CD4-positive, alpha-beta memory T cell (primary cell): ENCODE measurements around the gene TSHZ3. TPM values are rescaled to one million over a fixed set of nuclear protein-coding genes. Genes with fewer than 3 reads are reported as not detected.

ENCODE experiments used
- CTCF ChIA-PET: fragments of 350-600 bp; sonication (Branson Sonifier 250); formaldehyde crosslinking; loops from one replicate; lab custom pipeline; 2021; ENCODE audit warnings: inconsistent platforms; ENCODE audit not compliant: partially characterized antibody; lab: Charles Lee
- POLR2A ChIA-PET: fragments of 350-600 bp; sonication (Branson Sonifier 250); formaldehyde crosslinking; loops from one replicate; lab custom pipeline; 2021; ENCODE audit not compliant: partially characterized antibody; lab: Charles Lee
- DNase-seq, 5 donors: peaks; one replicate each; pipeline versions ENCODE4 v3.0.0 to v3.0.0-alpha.2; 2020 to 2022; ENCODE audit warnings: mixed read lengths in 1 of 5
- H3K27ac ChIP-seq: one replicate; pipeline ENCODE4 v1.7.0; 2013; ENCODE audit warnings: low read depth, low read length
- H3K27me3 ChIP-seq: 2 replicates; pipeline ENCODE4 v1.7.0; 2013; ENCODE audit warnings: mild to moderate bottlenecking, low read length, moderate library complexity; ENCODE audit not compliant: insufficient read depth
- H3K36me3 ChIP-seq: 2 replicates; pipeline ENCODE4 v1.7.0; 2013; ENCODE audit warnings: mild to moderate bottlenecking, low read length, moderate library complexity; ENCODE audit not compliant: insufficient read depth
- H3K4me1 ChIP-seq: 2 replicates; pipeline ENCODE4 v1.7.0; 2013; ENCODE audit warnings: mild to moderate bottlenecking, low read length, moderate library complexity; ENCODE audit not compliant: insufficient read depth
- H3K4me3 ChIP-seq, 2 donors: one replicate each; pipeline ENCODE4 v1.7.0; 2013; ENCODE audit warnings: low read length in 2 of 2, mild to moderate bottlenecking in 1 of 2
- H3K9me3 ChIP-seq, 2 donors: one replicate each; pipeline ENCODE4 v1.7.0; 2013; ENCODE audit warnings: low read length in 2 of 2, control low read depth in 1 of 2; ENCODE audit not compliant: control insufficient read depth in 1 of 2
- H3K27ac Mint-ChIP-seq, 7 donors: one replicate each; pipeline ENCODE4 v1.8.0; 2020 to 2021; ENCODE audit warnings: mixed read lengths in 7 of 7, mild to moderate bottlenecking in 6 of 7, inconsistent platforms in 3 of 7, moderate library complexity in 3 of 7
- H3K27me3 Mint-ChIP-seq, 2 donors: one replicate each; pipeline ENCODE4 v1.8.0; 2020 to 2021; ENCODE audit warnings: mixed read lengths in 2 of 2
- H3K36me3 Mint-ChIP-seq, 2 donors: one replicate each; pipeline ENCODE4 v1.8.0; 2020 to 2021; ENCODE audit warnings: mixed read lengths in 2 of 2, inconsistent platforms in 1 of 2, mild to moderate bottlenecking in 1 of 2
- H3K4me1 Mint-ChIP-seq, 4 donors: one replicate each; pipeline ENCODE4 v1.8.0; 2020 to 2021; ENCODE audit warnings: mixed read lengths in 4 of 4, mild to moderate bottlenecking in 1 of 4
- H3K4me3 Mint-ChIP-seq, 8 donors: one replicate each; pipeline ENCODE4 v1.8.0; 2020 to 2021; ENCODE audit warnings: mixed read lengths in 8 of 8, mild to moderate bottlenecking in 7 of 8, moderate library complexity in 6 of 8, inconsistent platforms in 3 of 8
- H3K9me3 Mint-ChIP-seq, 8 donors: one replicate each; pipeline ENCODE4 v1.8.0; 2020 to 2021; ENCODE audit warnings: mixed read lengths in 8 of 8, mild to moderate bottlenecking in 5 of 8, inconsistent platforms in 3 of 8, moderate library complexity in 1 of 8
- intact Hi-C: fragments of 100-400 bp; cut with micrococcal nuclease; formaldehyde crosslinking; loops from one replicate; pipeline ENCODE4 v1.15.1; 2023
- polyA plus RNA-seq, 2 donors: library from polyadenylated mRNA; unstranded; fragments of 300-500 nt; fragmentation: Illumina TruSeq; gene quantifications; one replicate each; pipeline ENCODE4 v1.2.3, GENCODE V29; 2021
- total RNA-seq, 2 experiments: library from RNA; stranded (reverse); gene quantifications; one replicate each; pipeline ENCODE4 v1.2.3, GENCODE V29; 2021

TSHZ3 gene
- total and polyA plus RNA-seq, 4 experiments from 2014 or later: 0.24 to 0.57 (median 0.36) TPM

GRCh38 chr19:31306006-31306753 is 43.1 kb downstream of the TSHZ3 start:
- Mint-ChIP-seq H3K9me3 (no peaks in the 10 kb centered on the region), H3K36me3 (no peaks in the 10 kb centered on the region), H3K4me3 (no peak overlapping the region), H3K27ac (no peak overlapping the region), H3K27me3 (no peaks in the 10 kb centered on the region), H3K4me1 (no peaks in the 10 kb centered on the region)
- H3K27ac ChIP-seq: no peak overlapping the region
- no peaks in the 10 kb centered on the region for H3K9me3 ChIP-seq
- ChIA-PET CTCF (no interaction called here), POLR2A (no interaction called here)
- no peaks in the 10 kb centered on the region for H3K36me3 ChIP-seq
- intact Hi-C loops: no loop called here
- H3K4me1 ChIP-seq: no peaks in the 10 kb centered on the region
- H3K4me3 ChIP-seq: no peak overlapping the region
- no peaks in the 10 kb centered on the region for H3K27me3 ChIP-seq
- DNase-seq: no peak

GRCh38 chr19:31304831-31305312 is 44.4 kb downstream of the TSHZ3 start:
- ChIA-PET CTCF (no interaction called here), POLR2A (no interaction called here)
- Histone ChIP-seq H3K36me3 (no peaks in the 10 kb centered on the region), H3K4me1 (no peaks in the 10 kb centered on the region), H3K9me3 (no peaks in the 10 kb centered on the region), H3K27ac (no peak overlapping the region), H3K4me3 (no peak overlapping the region), H3K27me3 (no peaks in the 10 kb centered on the region)
- intact Hi-C loops: no loop called here
- Mint-ChIP-seq H3K9me3 (no peaks in the 10 kb centered on the region), H3K27ac (no peak overlapping the region), H3K27me3 (no peaks in the 10 kb centered on the region), H3K4me3 (no peak overlapping the region), H3K4me1 (no peaks in the 10 kb centered on the region), H3K36me3 (no peaks in the 10 kb centered on the region)
- no peak for DNase-seq

- POLR2A ChIA-PET: no interaction called here
These were observed 45.9 kb downstream of the TSHZ3 start for GRCh38 chr19:31303262-31303815.

GRCh38 chr19:31301306-31301980 is 47.8 kb downstream of the TSHZ3 start:
- POLR2A ChIA-PET: no interaction called here
- no peaks in the 10 kb centered on the region for H3K4me1 Mint-ChIP-seq
- no peaks in the 10 kb centered on the region for H3K36me3 Mint-ChIP-seq
- no peak overlapping the region for H3K4me3 Mint-ChIP-seq
- Histone ChIP-seq H3K4me1 (no peaks in the 10 kb centered on the region), H3K9me3 (no peaks in the 10 kb centered on the region), H3K27me3 (no peaks in the 10 kb centered on the region), H3K4me3 (no peak overlapping the region), H3K36me3 (no peaks in the 10 kb centered on the region), H3K27ac (no peak overlapping the region)
- intact Hi-C loops: no loop called here
- CTCF ChIA-PET: no interaction called here
- no peak overlapping the region for H3K27ac Mint-ChIP-seq
- no peaks in the 10 kb centered on the region for H3K9me3 Mint-ChIP-seq
- no peaks in the 10 kb centered on the region for H3K27me3 Mint-ChIP-seq
- DNase-seq: no peak

More at GRCh38 chr19:31303262-31303815, 45.9 kb downstream of the TSHZ3 start:
- Mint-ChIP-seq H3K9me3 (no peaks in the 10 kb centered on the region), H3K36me3 (no peaks in the 10 kb centered on the region), H3K27me3 (no peaks in the 10 kb centered on the region), H3K4me1 (no peaks in the 10 kb centered on the region), H3K4me3 (no peak overlapping the region), H3K27ac (no peak overlapping the region)
- H3K27me3 ChIP-seq: no peaks in the 10 kb centered on the region
- CTCF ChIA-PET: interaction anchor here (1.0 kb wide), 1 partner anchor 8 kb away, joined by 3 read pairs; no protein-coding TSS in a partner anchor
- intact Hi-C loops: no loop called here
- H3K4me1 ChIP-seq: no peaks in the 10 kb centered on the region
- H3K4me3 ChIP-seq: no peak overlapping the region
- H3K27ac ChIP-seq: no peak overlapping the region
- no peaks in the 10 kb centered on the region for H3K9me3 ChIP-seq
- no peaks in the 10 kb centered on the region for H3K36me3 ChIP-seq
- DNase-seq: no peak

- no peaks in the 10 kb centered on the region for H3K27me3 Mint-ChIP-seq
- CTCF ChIA-PET: no interaction called here
- no peaks in the 10 kb centered on the region for H3K4me1 Mint-ChIP-seq
- no peak overlapping the region for H3K27ac Mint-ChIP-seq
- Histone ChIP-seq H3K27ac (no peak overlapping the region), H3K4me1 (no peaks in the 10 kb centered on the region), H3K4me3 (no peak overlapping the region), H3K36me3 (no peaks in the 10 kb centered on the region), H3K9me3 (no peaks in the 10 kb centered on the region), H3K27me3 (no peaks in the 10 kb centered on the region)
- no peak overlapping the region for H3K4me3 Mint-ChIP-seq
- H3K9me3 Mint-ChIP-seq: no peaks in the 10 kb centered on the region
- H3K36me3 Mint-ChIP-seq: no peaks in the 10 kb centered on the region
- intact Hi-C loops: no loop called here
- POLR2A ChIA-PET: no interaction called here
- no peak for DNase-seq
These were observed 48.8 kb downstream of the TSHZ3 start for GRCh38 chr19:31300422-31300821.

GRCh38 chr19:31299665-31300064 is 49.6 kb downstream of the TSHZ3 start:
- Histone ChIP-seq H3K27me3 (no peaks in the 10 kb centered on the region), H3K9me3 (no peaks in the 10 kb centered on the region), H3K36me3 (no peaks in the 10 kb centered on the region), H3K4me3 (no peak overlapping the region), H3K27ac (no peak overlapping the region), H3K4me1 (no peaks in the 10 kb centered on the region)
- ChIA-PET POLR2A (no interaction called here), CTCF (no interaction called here)
- intact Hi-C loops: no loop called here
- Mint-ChIP-seq H3K4me1 (no peaks in the 10 kb centered on the region), H3K27ac (no peak overlapping the region), H3K4me3 (no peak overlapping the region), H3K27me3 (no peaks in the 10 kb centered on the region), H3K36me3 (no peaks in the 10 kb centered on the region), H3K9me3 (no peaks in the 10 kb centered on the region)
- no peak for DNase-seq

GRCh38 chr19:31297991-31298390 is 51.2 kb downstream of the TSHZ3 start:
- Histone ChIP-seq H3K4me1 (no peaks in the 10 kb centered on the region), H3K9me3 (no peaks in the 10 kb centered on the region), H3K27ac (no peak overlapping the region), H3K36me3 (no peaks in the 10 kb centered on the region), H3K4me3 (no peak overlapping the region), H3K27me3 (no peaks in the 10 kb centered on the region)
- no peak for DNase-seq
- no peaks in the 10 kb centered on the region for H3K36me3 Mint-ChIP-seq
- no peak overlapping the region for H3K27ac Mint-ChIP-seq
- H3K4me1 Mint-ChIP-seq: no peaks in the 10 kb centered on the region
- intact Hi-C loops: no loop called here
- POLR2A ChIA-PET: no interaction called here
- CTCF ChIA-PET: no interaction called here
- H3K4me3 Mint-ChIP-seq: no peak overlapping the region
- H3K9me3 Mint-ChIP-seq: no peaks in the 10 kb centered on the region
- H3K27me3 Mint-ChIP-seq: no peaks in the 10 kb centered on the region
